Measurements from ENCODE around the gene HRH4. TPM values are rescaled to one million over a fixed set of nuclear protein-coding genes. Genes with fewer than 3 reads are reported as not detected.

HRH4 gene, protein sequence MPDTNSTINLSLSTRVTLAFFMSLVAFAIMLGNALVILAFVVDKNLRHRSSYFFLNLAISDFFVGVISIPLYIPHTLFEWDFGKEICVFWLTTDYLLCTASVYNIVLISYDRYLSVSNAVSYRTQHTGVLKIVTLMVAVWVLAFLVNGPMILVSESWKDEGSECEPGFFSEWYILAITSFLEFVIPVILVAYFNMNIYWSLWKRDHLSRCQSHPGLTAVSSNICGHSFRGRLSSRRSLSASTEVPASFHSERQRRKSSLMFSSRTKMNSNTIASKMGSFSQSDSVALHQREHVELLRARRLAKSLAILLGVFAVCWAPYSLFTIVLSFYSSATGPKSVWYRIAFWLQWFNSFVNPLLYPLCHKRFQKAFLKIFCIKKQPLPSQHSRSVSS
- under 1 TPM; 0.06 to 0.20 (median 0.10) TPM for polyA plus RNA-seq (ENCODE audit: insufficient read length in 4 of 4)

DNA sequence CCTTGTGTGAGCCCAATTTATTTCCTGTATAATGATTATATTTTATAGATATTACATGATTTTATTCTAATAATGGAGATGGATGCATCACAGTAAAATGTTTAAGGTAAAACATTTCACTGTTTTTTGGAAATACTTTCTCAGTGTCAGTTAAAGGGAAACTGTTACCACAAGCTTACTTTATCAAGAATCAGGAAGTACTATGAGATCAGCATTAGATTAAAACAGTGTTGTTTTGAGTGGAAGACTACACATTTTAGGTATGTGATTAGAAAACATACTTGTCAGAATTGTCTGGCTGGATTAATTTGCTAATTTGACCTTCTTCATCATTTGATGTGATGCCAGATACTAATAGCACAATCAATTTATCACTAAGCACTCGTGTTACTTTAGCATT is at the start of gene HRH4:
TSS of gene HRH4 (plus strand) at position 250 of the 400 bp plus-strand sequence. CDS start at position 342, 92 bp downstream.
- no peak for DNase-seq (ENCODE audit: low read depth in 4 of 4, low spot score in 3 of 4)

DNA sequence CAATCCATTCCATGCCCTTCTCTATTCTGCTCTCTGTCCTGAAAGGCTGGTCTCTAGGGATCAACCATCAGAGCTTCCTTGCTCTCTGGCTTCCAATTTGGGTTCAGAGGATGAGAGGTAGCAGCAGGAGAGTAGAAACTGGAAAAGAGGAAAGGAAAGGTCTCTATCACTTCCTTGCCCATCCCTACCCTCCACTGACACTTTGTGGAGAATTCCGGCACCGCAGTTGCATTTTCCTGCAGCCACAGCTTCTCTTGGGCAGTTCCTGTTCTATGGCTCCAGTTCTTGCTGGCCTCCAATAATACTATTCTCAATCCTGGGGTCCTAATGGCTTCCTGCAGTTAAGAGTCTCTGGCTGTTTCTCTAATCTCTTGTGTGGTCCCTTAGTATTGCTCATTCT is 47.3 kb upstream of the HRH4 start:
- no peak for DNase-seq (ENCODE audit: low read depth in 4 of 4, low spot score in 3 of 4)

DNA sequence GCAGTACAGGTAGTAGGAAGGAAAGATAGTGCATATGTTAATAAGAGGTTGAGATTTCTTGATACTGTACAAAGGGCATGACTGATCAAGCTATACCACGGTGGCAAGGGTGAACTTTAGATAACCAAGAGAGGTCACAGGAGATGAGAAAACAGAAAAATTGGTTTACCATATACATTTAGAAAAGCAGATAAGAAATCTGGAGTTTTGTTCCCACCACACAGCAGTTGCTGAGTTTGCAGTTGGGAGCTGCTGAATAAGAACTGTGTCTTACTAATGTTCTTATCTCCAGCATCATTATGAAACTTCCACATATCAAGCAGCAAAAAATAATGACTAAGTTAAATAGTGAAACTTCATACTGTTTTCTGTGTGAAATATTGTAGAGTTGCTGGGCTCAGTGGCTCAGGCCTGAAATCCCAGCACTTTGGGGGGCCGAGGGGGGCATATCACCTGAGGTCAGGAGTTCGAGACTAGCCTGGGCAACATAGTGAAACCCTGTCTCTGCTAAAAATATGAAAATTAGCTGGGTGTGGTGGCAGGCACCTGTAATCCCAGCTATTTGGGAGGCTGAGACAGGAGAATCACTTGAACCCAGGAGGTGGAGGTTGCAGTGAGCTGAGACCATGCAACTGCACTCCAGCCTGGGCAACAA is 46.0 kb upstream of the HRH4 start:
- DNase-seq (ENCODE audit: low read depth in 4 of 4, low spot score in 3 of 4): no peak

DNA sequence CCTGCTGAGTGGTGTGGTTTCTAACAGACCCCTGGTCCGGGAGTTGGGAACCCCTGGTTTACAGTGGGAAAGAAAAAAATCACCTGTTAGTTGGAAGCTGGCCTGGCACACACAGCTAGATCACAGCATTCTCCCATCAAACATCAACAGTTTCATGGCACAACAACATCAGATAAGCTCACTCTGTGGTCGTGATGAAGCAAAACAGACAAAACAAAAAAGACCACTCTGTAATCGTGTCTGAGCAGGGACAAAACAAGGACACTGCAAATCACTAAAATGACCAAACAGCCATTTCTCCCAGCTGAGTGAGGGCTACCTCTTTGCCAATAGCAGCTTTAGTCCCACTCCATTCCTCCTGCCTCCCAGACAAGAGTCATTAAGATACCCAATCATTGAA is 43.0 kb upstream of the HRH4 start:
- no peak for DNase-seq (ENCODE audit: low read depth in 4 of 4, low spot score in 3 of 4)

DNA sequence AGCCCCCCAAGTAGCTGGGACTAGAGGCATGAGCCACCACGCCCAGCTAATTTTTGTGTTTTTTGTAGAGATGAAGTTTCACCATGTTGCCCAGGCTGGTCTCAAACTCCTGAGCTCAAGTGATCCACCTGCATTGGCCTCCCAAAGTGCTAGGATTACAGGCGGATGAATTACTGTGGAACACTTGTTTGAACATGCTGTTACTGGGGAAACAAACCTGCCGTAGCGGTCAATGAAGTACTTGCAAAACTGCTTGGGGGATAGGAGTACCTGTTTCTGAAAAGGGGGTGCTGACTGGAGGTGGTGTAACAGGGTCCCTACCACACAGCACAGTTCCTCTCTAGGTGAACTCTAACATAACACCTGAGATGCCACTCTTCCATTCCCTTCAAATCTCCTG is 39.9 kb upstream of the HRH4 start:
- no peak for DNase-seq (ENCODE audit: low read depth in 4 of 4, low spot score in 3 of 4)

DNA sequence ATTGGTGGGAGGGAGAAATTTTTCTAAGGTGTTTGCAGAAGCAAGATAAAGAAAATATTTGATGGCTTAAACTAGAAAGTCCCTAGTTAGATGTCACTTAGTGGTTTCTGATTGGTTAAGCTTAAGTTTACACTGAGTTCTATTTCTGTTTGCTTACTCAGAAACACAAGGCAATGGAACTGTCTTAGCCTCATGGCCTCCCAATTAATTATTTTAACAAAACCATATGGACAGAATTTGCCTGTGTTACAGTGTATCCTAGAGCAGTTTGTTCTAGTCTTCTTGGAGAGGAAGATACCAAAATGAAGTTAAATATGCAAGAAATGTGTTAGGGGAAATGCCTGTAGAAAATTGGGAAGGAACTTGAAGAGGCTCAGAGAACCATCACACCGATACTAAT is 38.6 kb upstream of the HRH4 start:
- DNase-seq (ENCODE audit: low read depth in 4 of 4, low spot score in 3 of 4): no peak

DNA sequence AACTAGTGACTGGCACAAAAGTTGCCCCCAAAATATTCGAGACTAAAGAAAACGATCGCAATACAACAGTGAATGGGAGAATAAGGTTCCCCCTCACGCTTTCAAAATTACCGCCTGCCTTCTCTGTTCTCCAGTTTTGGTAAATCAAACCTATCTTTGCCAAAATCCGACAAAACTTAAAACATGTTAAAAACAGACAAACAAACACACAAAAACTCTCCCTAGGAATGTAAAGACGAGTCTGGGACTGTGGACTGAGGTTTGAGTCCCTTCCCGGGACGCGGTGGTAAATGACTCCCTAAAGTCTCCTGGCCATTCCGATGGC is 34.4 kb upstream of the HRH4 start:
- DNase-seq (ENCODE audit: low read depth in 4 of 4, low spot score in 3 of 4): no peak

DNA sequence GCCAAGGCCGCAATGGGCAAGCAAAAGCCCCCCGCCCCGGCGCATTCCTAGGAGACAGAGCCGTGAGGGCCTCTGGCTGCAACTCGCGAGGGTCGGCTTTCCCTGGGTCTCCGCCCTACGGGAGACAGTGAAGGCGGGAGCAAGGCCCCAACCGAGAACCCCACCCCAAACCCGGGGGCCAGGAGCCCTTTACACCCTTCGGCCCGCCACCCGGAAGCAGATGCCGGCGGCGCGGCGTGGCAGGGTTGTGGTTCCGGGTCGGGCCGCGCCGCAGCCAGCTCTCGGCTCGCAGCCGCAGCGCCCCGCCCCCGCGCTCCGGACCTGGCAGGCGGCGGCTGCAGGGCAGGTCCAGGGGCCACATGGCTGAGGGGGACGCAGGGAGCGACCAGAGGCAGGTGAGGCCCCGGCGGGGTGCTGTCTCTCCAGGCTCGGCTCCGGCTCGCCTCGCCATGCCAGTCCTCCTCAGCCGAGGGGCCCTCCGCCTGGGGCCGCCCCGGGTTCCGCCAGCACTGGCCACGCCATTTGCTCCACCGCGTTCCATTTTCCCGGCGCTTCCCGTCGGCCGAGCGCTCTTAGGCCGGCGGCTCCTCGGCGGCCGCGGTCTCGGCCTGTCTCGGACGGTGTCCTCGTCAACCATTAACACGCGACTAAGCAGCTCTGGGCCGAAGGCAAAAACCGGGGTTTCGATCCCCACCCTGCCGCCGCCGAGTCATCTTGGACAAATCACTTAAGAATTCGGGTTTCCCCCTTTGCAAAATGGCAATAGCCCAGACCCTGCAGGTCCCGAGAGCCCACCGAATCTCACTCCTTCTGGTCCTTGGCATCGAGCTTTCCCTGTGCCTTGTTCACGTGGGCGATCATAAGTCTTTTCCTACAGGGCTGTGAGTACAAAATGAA is 33.8 kb upstream of the HRH4 start, which contains the start of gene IMPACT:
TSS of gene IMPACT (plus strand) at position 273 of the 897 bp plus-strand sequence. CDS start at position 360, 87 bp downstream.
- DNase-seq (ENCODE audit: low read depth in 4 of 4, low spot score in 3 of 4): peak; percentile 66 to 76 (median 71)

DNA sequence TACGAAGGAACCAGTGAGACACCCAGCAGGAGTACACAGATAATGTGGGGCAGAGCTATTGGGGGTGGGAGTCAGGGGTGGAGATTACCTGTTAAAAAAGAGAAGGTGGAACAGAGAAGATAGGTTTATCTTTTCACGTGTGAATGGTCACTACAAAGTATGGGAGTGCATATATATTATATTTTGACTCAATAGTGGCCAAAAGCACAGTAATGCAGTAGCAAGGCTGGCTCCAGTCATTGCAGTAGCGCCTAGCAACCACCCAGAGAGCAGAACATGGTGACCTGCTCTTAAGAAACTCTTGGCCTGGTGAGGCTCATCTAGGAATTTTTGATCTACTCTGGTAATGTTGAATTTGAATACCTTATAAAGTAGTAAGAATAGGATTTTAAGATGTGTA is 33.0 kb upstream of the HRH4 start:
- no peak for DNase-seq (ENCODE audit: low read depth in 4 of 4, low spot score in 3 of 4)

DNA sequence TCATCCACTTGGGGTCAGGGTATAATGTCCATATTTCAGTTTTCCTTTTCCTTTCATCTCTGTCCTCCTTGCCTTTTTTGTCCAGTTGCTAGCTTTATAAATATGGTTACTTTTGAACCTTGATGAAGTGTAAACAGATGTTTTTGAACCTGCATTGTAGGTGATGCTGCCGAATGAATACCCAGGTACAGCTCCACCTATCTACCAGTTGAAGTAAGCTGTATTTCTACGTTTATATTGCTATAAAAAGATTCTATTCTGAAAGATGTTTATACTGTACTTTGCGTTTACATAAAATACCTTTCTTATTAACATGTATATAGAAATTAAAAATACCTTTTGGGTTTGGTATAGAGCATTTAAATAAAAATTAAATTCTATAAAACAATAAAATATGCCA is 31.7 kb upstream of the HRH4 start:
- no peak for DNase-seq (ENCODE audit: low read depth in 4 of 4, low spot score in 3 of 4)

DNA sequence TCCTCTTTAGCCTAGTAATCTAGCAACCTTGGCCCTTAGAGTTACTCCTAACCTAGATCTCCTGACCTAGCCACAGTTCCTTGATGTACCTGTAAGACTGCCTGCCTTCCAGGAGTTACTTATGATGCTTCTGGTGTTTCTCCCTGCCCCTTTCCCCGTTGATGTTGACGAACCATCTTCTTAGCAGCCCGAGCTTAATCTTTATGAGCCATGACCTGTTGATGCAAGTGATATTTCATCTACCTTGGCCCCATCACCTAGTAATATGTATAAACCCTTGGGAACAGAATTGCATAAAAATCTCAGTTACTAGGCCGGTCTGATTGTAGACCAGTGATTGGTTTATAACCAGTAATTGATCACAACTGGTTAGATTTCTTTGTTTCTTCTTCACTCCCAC is 31.2 kb upstream of the HRH4 start:
- DNase-seq (ENCODE audit: low read depth in 4 of 4, low spot score in 3 of 4): no peak

DNA sequence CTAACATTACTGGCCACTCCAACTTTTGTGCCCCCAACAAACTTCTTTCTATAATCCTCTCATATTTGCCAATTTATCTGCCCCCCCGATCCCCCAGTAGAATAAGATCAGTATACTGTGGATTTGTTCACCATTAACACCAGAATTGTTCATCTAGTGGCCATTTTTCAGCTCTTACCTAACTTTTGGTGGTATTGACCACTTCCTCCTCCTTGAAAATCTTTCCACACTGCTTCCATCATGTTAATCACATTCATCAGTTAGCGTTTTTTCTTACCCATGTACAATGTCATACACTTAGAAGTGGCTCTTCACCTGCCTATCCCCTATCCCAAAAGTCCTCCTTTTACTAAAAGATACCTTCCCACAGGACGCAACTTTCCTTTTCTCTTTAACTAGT is 27.8 kb upstream of the HRH4 start:
- no peak for DNase-seq (ENCODE audit: low read depth in 4 of 4, low spot score in 3 of 4)

DNA sequence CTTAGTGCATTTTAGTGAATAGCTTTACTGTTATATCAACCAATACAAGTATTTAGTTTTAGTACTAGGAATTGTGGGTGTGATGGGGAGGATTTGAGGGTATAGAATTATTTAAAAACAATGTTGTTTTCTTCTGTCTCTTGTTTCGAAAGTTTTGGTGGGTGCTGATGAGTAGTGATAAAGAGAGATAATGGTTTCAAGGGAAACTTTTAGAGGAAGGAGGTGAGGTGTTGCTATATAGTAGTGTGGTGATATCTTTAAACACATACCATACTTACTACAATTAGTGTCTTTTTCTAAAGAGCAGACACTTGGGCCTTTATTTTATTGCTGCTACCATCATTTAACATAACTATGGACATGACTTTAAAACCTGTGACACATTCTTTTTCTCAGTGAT is 23.5 kb upstream of the HRH4 start:
- no peak for DNase-seq (ENCODE audit: low read depth in 4 of 4, low spot score in 3 of 4)

DNA sequence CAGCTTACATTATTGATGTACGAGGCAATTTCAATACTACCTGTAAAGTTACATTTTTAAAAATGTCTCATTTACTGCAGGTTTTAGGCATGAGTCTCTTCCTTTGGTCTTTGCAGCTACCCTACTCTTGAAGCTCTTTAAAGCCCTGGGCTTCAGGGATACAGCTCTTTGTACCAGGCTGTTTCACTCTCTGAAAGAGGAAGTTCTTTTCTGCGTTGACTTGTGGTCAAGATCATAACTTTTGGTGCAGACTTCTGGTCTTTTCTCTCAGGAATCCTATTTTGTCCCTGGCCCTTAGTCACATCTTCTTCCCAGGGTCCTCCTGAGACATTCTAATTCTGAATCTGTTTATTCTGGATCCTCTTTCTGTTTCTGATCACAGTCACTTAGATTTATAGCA is 16.6 kb upstream of the HRH4 start:
- no peak for DNase-seq (ENCODE audit: low read depth in 4 of 4, low spot score in 3 of 4)

DNA sequence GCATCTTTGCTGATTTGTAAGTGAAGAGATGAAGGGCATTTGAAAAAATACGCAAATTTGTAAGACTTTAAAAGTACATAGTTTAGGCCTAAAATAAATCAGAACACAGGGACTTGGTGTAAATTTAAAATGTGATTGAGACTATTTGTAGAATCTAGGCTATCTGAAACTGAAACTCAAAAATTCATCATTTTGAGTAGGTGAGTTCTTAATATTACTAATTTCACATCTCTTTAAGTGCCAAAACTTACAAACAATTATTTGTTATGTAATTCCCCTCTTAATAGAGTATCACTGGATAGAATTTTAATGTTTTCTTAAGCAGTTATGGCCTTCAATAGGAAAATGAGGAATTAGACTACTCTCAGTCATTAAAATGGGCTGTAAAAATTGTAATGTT is 14.0 kb upstream of the HRH4 start:
- DNase-seq (ENCODE audit: low read depth in 4 of 4, low spot score in 3 of 4): no peak

DNA sequence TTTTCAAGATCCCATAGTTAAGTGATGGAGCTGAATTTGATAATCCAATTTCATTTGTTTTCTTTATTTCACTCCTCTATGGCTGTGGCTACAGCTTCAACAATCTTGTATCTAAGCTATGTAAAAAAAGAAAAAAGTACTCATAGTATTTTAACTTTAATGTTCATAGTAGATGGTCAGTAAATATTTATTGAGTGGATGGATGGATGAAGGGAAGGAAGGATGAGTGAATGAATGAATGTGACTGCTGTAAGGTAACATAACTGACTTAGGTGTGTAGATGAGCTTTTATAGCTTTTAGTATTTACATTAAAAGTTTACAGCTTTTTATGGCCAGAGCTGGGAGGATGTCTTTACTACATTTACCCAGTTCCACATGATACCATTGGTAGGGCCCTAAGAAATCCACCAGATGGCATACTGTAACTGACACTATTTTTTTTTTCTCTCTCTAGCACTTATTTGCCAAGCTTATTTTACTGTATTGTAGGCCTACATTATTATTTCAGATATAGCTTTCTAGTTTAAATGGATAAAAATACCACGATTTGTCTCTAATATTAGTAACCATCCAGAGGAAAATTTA is 13.4 kb upstream of the HRH4 start:
- DNase-seq (ENCODE audit: low read depth in 4 of 4, low spot score in 3 of 4): no peak

DNA sequence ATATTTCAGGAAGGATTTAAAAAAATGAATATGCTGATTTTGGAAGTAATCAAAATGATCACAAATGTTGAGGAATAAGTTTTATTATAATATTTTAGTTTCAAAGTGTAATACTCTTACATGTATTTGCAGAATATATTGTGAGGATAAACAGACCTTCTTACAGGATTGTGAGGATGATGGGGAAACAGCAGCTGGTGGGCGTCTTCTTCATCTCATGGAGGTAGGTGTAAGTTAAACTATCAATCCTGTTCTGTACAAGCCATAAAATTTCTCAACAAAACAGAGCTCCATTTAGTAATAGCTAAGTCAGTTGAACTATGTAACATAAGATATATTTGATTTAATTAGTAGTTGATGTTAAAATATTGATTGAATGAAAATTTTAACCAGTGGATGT is 12.5 kb upstream of the HRH4 start:
- no peak for DNase-seq (ENCODE audit: low read depth in 4 of 4, low spot score in 3 of 4)

DNA sequence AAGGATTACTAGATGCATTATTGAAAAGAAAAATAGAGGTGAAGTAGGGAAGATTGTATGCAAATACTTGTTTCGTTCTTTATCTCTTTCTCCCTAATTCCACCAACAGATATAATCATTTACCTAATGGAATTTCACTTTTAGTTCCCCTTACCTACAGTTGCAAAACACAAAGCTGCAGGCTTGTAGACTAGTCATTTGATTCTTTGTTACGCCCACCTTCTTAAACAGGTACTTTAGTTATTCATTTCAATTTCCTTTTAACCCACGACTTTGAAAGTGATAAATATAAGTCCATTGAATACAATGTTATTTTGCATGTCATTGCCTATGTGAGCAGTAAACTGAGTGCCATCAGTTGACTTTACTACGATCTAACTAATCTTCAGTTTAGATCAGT is 3.9 kb upstream of the HRH4 start:
- DNase-seq (ENCODE audit: low read depth in 4 of 4, low spot score in 3 of 4): no peak

DNA sequence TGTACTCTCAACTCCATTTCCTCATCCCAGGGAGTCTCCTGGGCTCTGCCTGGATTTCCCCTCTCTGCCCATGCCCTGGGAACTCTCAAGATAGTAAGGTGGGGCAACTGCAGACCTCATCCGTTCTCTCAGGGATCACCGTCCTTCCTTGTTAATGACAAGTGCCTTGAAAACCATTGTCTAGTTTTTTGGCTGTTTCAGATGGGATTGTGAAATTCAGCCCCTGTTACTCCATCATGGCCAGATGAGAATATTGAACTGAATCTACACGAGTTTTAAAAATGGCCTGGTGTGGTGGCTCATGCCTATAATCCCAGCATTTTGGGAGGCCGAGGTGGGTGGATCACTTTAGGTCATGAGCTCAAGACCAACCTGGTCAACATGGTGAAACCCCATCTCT is 665 bp upstream of the HRH4 start:
- DNase-seq (ENCODE audit: low read depth in 4 of 4, low spot score in 3 of 4): no peak

DNA sequence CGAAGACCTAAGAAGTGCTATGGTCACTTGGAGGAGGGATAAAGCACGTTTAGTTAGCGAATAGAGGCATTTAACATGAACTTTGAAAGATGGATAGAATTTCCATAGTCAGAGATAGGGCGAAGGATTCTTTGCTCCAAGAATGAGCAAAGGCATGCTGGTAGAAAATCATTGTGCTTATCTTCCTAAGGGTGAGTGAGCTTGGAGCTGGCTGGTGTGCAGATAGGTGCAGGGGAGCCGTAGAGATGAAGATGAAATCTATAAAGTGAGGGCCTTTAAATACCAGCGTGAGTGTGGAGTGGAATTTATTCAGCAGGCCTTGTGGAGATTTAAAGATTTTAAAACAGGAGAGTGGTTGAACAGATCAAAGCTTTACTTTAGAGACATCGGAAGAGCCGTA is 1.6 kb downstream of the HRH4 start:
- DNase-seq (ENCODE audit: low read depth in 4 of 4, low spot score in 3 of 4): no peak

Measured in right renal pelvis (tissue), 4 donors.